ENCODE data around the gene WASHC2C.
"Not testable (repeated sequence)": the region's sequence is repeated elsewhere in the genome, so short reads cannot be mapped to it uniquely, and the experiment has no call there.

DNA sequence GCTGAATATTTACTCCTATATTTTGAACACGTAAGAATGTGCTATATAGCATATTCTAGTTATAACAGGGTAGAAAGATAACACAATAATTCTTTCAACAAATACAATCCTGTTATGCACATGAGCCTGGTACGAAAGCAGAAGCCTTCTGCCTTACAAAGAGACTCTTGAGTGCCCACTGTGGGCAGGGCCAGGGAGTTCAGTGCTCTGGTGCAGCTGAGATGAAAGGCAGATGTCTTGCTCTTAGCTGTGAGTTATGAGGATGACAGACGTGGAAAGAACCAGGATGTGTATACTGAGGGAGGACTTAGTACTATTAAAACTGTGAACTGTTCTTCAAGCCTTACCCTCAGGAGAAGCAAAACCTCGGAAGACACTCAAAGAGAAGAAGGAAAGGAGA is 24.1 kb downstream of the WASHC2C start:
- not testable (repeated sequence) for TF ChIP-seq CTCF, POLR2AphosphoS5 (IDR thresholded peaks at IDR 0.05)
